ENCODE results near the gene CAMK2B. TPM values are rescaled to one million over a fixed set of nuclear protein-coding genes. Genes with fewer than 3 reads are reported as not detected.

Gene CAMK2B
- total and polyA plus RNA-seq, 2 experiments from 2014 or later: not detected

DNA sequence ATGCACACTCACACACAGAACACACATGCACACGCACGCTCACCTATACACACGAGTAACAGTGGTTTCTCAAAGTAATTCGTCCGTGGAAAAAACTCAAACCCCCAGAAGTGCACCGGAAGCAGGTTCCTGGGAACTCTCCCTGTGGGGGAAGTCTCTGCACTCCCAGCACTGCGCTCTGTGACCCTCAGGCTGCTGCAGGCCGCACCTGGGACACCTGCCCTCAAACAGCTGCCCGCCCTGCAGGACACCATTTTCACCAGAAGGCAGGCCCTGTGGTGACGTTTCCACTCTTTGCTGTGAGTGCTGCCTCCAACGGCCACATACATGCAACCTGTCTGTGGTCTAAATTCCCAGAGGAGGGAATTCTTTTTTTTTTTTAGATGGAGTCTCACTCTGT is 103.3 kb downstream of the CAMK2B start (continued):
- TF ChIP-seq, protein P1, sequence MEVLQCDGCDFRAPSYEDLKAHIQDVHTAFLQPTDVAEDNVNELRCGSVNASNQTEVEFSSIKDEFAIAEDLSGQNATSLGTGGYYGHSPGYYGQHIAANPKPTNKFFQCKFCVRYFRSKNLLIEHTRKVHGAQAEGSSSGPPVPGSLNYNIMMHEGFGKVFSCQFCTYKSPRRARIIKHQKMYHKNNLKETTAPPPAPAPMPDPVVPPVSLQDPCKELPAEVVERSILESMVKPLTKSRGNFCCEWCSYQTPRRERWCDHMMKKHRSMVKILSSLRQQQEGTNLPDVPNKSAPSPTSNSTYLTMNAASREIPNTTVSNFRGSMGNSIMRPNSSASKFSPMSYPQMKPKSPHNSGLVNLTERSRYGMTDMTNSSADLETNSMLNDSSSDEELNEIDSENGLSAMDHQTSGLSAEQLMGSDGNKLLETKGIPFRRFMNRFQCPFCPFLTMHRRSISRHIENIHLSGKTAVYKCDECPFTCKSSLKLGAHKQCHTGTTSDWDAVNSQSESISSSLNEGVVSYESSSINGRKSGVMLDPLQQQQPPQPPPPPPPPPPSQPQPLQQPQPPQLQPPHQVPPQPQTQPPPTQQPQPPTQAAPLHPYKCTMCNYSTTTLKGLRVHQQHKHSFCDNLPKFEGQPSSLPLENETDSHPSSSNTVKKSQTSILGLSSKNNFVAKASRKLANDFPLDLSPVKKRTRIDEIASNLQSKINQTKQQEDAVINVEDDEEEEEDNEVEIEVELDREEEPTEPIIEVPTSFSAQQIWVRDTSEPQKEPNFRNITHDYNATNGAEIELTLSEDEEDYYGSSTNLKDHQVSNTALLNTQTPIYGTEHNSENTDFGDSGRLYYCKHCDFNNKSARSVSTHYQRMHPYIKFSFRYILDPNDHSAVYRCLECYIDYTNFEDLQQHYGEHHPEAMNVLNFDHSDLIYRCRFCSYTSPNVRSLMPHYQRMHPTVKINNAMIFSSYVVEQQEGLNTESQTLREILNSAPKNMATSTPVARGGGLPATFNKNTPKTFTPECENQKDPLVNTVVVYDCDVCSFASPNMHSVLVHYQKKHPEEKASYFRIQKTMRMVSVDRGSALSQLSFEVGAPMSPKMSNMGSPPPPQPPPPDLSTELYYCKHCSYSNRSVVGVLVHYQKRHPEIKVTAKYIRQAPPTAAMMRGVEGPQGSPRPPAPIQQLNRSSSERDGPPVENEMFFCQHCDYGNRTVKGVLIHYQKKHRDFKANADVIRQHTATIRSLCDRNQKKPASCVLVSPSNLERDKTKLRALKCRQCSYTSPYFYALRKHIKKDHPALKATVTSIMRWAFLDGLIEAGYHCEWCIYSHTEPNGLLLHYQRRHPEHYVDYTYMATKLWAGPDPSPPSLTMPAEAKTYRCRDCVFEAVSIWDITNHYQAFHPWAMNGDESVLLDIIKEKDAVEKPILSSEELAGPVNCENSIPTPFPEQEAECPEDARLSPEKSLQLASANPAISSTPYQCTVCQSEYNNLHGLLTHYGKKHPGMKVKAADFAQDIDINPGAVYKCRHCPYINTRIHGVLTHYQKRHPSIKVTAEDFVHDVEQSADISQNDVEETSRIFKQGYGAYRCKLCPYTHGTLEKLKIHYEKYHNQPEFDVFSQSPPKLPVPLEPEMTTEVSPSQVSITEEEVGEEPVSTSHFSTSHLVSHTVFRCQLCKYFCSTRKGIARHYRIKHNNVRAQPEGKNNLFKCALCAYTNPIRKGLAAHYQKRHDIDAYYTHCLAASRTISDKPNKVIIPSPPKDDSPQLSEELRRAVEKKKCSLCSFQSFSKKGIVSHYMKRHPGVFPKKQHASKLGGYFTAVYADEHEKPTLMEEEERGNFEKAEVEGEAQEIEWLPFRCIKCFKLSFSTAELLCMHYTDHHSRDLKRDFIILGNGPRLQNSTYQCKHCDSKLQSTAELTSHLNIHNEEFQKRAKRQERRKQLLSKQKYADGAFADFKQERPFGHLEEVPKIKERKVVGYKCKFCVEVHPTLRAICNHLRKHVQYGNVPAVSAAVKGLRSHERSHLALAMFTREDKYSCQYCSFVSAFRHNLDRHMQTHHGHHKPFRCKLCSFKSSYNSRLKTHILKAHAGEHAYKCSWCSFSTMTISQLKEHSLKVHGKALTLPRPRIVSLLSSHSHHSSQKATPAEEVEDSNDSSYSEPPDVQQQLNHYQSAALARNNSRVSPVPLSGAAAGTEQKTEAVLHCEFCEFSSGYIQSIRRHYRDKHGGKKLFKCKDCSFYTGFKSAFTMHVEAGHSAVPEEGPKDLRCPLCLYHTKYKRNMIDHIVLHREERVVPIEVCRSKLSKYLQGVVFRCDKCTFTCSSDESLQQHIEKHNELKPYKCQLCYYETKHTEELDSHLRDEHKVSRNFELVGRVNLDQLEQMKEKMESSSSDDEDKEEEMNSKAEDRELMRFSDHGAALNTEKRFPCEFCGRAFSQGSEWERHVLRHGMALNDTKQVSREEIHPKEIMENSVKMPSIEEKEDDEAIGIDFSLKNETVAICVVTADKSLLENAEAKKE (CRISPR knock-in tag; IDR thresholded peaks at IDR 0.05): no peak
- TF ChIP-seq, protein P2, sequence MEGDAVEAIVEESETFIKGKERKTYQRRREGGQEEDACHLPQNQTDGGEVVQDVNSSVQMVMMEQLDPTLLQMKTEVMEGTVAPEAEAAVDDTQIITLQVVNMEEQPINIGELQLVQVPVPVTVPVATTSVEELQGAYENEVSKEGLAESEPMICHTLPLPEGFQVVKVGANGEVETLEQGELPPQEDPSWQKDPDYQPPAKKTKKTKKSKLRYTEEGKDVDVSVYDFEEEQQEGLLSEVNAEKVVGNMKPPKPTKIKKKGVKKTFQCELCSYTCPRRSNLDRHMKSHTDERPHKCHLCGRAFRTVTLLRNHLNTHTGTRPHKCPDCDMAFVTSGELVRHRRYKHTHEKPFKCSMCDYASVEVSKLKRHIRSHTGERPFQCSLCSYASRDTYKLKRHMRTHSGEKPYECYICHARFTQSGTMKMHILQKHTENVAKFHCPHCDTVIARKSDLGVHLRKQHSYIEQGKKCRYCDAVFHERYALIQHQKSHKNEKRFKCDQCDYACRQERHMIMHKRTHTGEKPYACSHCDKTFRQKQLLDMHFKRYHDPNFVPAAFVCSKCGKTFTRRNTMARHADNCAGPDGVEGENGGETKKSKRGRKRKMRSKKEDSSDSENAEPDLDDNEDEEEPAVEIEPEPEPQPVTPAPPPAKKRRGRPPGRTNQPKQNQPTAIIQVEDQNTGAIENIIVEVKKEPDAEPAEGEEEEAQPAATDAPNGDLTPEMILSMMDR (conservative IDR thresholded peaks at IDR 0.05; ENCODE audit: low read depth in 2 of 2): no peak
- no peak for TF ChIP-seq EZH2 (IDR thresholded peaks at IDR 0.05; ENCODE audit: low read depth, unreplicated experiment)
- TF ChIP-seq NANOG (IDR thresholded peaks at IDR 0.05; ENCODE audit: borderline replicate concordance): no peak
- TF ChIP-seq POLR2AphosphoS5 (IDR thresholded peaks at IDR 0.05; ENCODE audit: low read depth): no peak
- TF ChIP-seq, protein P3, sequence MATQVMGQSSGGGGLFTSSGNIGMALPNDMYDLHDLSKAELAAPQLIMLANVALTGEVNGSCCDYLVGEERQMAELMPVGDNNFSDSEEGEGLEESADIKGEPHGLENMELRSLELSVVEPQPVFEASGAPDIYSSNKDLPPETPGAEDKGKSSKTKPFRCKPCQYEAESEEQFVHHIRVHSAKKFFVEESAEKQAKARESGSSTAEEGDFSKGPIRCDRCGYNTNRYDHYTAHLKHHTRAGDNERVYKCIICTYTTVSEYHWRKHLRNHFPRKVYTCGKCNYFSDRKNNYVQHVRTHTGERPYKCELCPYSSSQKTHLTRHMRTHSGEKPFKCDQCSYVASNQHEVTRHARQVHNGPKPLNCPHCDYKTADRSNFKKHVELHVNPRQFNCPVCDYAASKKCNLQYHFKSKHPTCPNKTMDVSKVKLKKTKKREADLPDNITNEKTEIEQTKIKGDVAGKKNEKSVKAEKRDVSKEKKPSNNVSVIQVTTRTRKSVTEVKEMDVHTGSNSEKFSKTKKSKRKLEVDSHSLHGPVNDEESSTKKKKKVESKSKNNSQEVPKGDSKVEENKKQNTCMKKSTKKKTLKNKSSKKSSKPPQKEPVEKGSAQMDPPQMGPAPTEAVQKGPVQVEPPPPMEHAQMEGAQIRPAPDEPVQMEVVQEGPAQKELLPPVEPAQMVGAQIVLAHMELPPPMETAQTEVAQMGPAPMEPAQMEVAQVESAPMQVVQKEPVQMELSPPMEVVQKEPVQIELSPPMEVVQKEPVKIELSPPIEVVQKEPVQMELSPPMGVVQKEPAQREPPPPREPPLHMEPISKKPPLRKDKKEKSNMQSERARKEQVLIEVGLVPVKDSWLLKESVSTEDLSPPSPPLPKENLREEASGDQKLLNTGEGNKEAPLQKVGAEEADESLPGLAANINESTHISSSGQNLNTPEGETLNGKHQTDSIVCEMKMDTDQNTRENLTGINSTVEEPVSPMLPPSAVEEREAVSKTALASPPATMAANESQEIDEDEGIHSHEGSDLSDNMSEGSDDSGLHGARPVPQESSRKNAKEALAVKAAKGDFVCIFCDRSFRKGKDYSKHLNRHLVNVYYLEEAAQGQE (IDR thresholded peaks at IDR 0.05; ENCODE audit: unreplicated experiment): no peak
- no peak for TF ChIP-seq EZH2phosphoT487 (IDR thresholded peaks at IDR 0.05; ENCODE audit: unreplicated experiment)

Measured in GM23338 (cell line).